ENCODE measurements around the gene KIAA0930. TPM values are rescaled to one million over a fixed set of nuclear protein-coding genes. Genes with fewer than 3 reads are reported as not detected.
A peak's percentile ranks its signal among the peaks of the same experiment; 100 is the strongest.
"Not testable (repeated sequence)": the region's sequence is repeated elsewhere in the genome, so short reads cannot be mapped to it uniquely, and the experiment has no call there.

KIAA0930 gene
- total RNA-seq, 1 donor from 2014 or later, result 18.6 TPM

DNA sequence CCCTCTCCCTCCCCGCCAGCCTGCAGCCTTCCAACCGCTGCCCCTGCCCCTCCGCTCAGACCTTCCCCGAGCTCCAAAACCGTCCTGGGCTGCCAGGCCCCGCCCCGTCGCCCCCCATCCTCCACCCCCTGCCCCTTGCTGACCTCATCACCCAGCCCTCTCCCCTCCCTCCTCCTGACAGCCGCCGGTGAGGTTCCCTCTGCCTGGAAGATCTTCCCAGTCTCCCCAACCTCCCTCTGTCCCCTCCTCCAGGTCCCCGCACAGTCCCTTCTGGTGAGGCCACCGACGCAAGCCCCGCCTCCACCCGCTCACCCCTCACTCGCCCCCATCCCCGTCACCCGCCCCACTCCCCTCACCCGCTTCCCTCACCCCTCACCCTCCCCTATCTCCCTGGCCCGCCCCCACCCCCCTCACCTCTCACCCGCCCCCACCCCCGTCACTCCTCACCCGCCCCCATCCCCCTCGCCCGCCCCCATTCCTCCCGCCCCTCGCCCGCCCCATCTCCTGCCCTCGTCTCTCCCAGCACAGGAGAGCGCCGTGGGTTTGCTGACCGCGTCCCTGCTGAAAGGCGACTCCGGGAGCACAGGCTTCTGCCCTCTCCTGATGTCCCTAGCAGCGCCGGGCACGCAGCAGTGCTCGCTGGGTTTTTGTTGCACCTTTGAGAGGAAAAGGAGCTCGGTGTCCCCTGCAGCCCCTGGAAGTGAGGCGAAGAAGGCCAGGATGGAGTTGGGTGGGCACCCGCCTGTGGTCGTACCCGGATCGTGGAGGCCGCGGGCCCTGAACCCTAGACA, 27.7 kb upstream of the KIAA0930 start:
- intact Hi-C loops (cut with DNase I), result loop anchor here (5.0 kb wide), 1 partner anchor 284 kb away; no protein-coding TSS in a partner anchor

DNA sequence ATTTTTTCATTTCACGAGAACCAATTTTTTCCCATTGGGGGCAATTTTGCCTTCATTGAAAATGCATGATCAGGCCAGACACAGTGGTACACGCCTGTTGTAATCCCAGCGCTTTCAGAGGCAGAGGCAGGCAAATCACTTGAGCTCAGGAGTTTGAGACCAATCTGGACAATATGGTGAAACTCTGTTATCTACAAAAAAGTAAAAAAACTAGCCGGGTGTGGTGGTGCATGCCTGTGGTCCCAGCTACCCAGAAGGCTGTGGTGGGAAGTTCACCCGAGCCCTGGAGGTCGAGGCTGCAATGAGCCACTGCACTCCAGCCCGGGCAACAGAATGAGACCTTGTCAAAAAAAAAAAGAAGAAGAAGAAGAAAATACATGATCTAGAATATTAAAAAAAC, 24.8 kb upstream of the KIAA0930 start:
- intact Hi-C loops (cut with DNase I), result loop anchor here (5.0 kb wide), 1 partner anchor 287 kb away; no protein-coding TSS in a partner anchor
- ATAC-seq (ENCODE audit: poor library complexity) (no peak), DNase-seq (no peak)

More for the DNA sequence above, 27.7 kb upstream of the KIAA0930 start:
- ATAC-seq (ENCODE audit: poor library complexity) (peak; percentile 14), DNase-seq (peak; percentile 52)

GRCh38 chr22:45263463-45264269, 23.0 kb upstream of the KIAA0930 start:
- ATAC-seq (ENCODE audit: poor library complexity), result peak; percentile 93
- intact Hi-C loops (cut with DNase I), result no loop called here
- DNase-seq, result peak; percentile 85

DNA sequence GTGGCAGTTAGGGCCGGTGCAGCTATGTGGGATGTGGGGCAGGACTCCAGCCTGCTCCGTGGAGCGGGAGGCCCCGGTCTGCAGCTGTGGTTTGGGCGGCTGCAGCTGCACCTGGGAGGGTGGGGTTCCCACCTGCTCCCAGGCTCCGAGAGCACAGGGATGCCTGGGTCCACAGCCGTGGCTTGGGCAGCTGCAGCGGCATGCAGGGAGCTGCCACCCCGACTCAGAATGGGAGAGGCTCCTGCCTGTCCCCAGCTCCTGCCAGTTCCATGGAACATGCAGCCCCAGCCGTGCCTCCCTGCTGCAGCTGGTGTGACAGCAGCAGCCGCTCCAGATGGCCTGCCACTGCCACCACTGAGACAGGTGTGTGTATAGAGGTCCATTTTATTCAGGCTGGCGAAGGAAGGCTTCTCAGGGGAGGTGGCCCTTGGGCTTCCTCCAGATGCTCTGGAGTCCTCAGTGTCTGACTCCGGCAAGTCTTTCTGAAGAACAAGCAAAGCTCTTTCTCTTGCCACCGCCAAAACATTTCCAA, 22.3 kb upstream of the KIAA0930 start:
- DNase-seq (no peak), ATAC-seq (ENCODE audit: poor library complexity) (no peak)
- intact Hi-C loops (cut with DNase I), result no loop called here

- DNase-seq (no peak), ATAC-seq (ENCODE audit: poor library complexity) (peak; percentile 20)
- intact Hi-C loops (cut with DNase I), result no loop called here
Measured at GRCh38 chr22:45262195-45262930, 21.7 kb upstream of the KIAA0930 start.

GRCh38 chr22:45261407-45262088, 20.9 kb upstream of the KIAA0930 start:
- intact Hi-C loops (cut with DNase I), result no loop called here
- DNase-seq (no peak), ATAC-seq (ENCODE audit: poor library complexity) (no peak)

GRCh38 chr22:45260395-45260759, 19.7 kb upstream of the KIAA0930 start:
- ATAC-seq (ENCODE audit: poor library complexity); DNase-seq; intact Hi-C loops (cut with DNase I): not testable (repeated sequence)

GRCh38 chr22:45259754-45260394, 19.2 kb upstream of the KIAA0930 start:
- intact Hi-C loops (cut with DNase I), result no loop called here

DNA sequence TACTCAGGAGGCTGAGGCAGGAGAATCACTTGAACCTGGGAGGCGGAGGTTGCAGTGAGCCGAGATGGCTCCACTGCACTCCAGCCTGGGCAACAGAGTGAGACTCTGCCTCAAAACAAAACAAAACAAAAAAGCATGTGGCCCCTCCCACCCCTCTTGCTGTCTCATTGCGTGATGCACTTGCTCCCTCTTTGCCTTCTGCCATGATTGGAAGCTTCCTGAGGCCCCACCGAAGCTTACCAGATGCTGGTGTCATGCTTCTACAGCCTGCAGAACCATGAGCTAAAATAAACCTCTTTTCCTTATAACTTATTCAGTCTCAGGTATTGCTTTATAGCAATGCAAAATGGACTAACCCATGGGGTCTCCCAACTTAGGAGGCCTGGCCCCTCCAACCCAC, 17.2 kb upstream of the KIAA0930 start:
- intact Hi-C loops (cut with DNase I); ATAC-seq (ENCODE audit: poor library complexity); DNase-seq: not testable (repeated sequence)

More at GRCh38 chr22:45259754-45260394, 19.2 kb upstream of the KIAA0930 start:
- DNase-seq (no peak), ATAC-seq (ENCODE audit: poor library complexity) (no peak)

GRCh38 chr22:45254789-45255278, 14.1 kb upstream of the KIAA0930 start:
- DNase-seq, result no peak
- no peak for ATAC-seq (ENCODE audit: poor library complexity)
- intact Hi-C loops (cut with DNase I), result no loop called here

DNA sequence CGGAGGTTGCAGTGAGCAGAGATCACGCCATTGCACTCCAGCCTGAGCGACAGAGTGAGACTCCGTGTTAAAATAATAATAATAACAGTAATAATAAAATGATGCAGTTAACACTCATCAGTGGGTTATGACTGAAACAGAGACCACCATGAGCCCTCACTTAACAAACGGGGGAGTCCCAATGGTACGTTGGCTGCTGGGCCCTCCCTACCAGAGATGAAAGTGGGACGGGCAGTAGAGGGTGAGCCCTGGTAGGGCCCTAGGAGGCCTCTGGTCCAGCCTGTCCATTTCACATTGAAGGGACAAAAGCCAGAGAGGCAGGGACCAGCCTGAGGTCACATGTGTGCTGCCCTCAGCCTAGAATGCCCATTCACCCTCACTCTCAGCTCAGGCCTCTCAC, 13.7 kb upstream of the KIAA0930 start:
- ATAC-seq (ENCODE audit: poor library complexity), result no peak
- intact Hi-C loops (cut with DNase I), result no loop called here
- no peak for DNase-seq

- ATAC-seq (ENCODE audit: poor library complexity), result no peak
- DNase-seq, result no peak
- intact Hi-C loops (cut with DNase I), result no loop called here
Measured at GRCh38 chr22:45253039-45253641, 12.4 kb upstream of the KIAA0930 start.

DNA sequence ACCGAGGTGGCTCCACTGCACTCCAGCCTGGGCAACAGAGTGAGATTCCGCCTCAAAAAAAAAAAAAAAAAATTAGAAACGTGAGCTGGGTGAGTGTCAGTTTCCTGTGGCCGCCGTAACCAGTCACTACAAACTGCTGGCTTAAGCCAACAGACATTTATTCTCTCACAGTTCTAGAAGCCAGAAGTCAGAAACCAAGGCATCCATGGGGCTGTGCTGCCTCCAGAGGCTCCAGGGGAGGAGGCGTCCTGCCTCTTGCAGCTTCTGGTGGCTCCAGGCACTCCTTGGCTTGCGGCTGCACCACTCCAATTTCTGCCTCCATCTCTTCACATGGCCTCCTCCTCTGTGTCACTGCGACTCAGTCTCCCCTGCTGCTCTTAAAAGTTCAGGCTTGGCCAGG, 11.1 kb upstream of the KIAA0930 start:
- ATAC-seq (ENCODE audit: poor library complexity) (no peak), DNase-seq (no peak)
- intact Hi-C loops (cut with DNase I), result no loop called here

DNA sequence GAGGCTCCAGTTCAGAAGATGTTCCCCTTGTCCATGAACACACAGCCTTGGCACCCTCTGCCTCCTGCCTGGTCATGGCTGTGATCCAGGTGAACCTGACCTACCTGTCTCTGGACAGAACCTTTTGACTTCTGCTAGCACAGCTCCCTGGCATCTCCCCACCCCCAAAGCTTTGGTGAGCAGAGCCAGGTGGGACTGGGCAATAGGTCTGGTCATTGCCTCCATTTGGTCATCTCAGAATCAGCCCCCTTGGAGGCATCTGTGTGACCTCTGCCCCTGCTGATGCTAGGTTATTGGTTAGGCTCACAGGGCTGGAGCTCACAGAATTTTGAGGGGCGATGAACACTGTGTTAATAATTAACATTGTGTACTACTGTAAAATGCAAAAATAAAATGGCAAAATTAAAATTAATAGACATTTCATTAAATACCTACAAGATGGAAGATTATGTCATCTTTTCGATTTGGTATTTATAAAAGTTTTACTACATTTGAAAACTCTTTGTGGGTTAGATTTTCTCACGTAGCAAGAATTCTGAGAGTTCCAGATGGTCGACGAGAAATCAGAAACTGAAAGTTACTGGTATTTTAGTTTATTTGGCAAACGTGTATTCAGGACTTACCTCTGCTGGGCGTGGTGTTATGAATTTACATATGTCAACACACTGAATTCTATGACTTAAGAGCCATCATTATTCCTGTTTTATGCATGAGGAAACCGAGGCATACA, 8.3 kb upstream of the KIAA0930 start:
- intact Hi-C loops (cut with DNase I), result no loop called here
- DNase-seq (no peak), ATAC-seq (ENCODE audit: poor library complexity) (no peak)

- ATAC-seq (ENCODE audit: poor library complexity), result peak; percentile 45
- intact Hi-C loops (cut with DNase I), result no loop called here
- no peak for DNase-seq
Measured at GRCh38 chr22:45246060-45246985, 5.6 kb upstream of the KIAA0930 start.

GRCh38 chr22:45244916-45245315, 4.2 kb upstream of the KIAA0930 start:
- intact Hi-C loops (cut with DNase I), result no loop called here
- ATAC-seq (ENCODE audit: poor library complexity) (no peak), DNase-seq (no peak)

All from Right ventricle myocardium superior (tissue), 1 donor.